Measurements from ENCODE around the gene GLB1L. TPM values are rescaled to one million over a fixed set of nuclear protein-coding genes. Genes with fewer than 3 reads are reported as not detected.

Gene GLB1L
- total RNA-seq, 6 experiments from 2014 or later, result 2.1 to 4.2 (median 2.8) TPM

DNA sequence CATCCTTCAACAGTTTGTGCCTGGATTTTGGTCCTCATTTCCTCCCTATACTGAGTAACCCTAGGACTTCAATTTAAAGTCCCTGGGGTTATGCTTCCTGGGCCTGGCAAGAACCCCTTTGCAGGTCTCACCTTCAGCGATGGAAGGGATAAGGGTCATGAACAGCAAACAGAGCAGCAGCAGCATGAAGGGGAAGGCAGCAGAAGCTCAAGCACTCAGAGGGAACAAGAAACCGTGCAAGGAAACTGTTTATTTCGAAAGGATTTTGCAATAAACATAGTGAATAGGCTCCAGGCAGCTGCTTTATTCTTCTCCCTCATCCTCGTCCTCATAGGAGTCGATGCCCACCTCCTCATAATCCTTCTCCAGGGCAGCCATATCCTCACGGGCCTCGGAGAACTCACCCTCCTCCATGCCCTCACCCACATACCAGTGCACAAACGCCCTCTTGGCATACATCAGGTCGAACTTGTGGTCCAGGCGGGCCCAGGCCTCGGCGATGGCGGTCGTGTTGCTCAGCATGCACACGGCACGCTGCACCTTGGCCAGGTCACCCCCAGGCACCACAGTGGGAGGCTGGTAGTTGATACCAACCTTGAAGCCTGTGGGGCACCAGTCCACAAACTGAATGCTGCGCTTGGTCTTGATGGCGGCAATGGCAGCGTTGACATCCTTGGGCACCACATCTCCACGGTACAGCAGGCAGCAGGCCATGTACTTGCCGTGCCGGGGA is 5.0 kb upstream of the GLB1L start:
- no peaks in the 10 kb centered on the region for H3K27me3 ChIP-seq
- peak overlapping the region; percentile 76 to 94 (median 85) for H3K27ac ChIP-seq
- intact Hi-C loops (cut with DNase I), result no loop called here
- H3K9me3 ChIP-seq, result no peaks in the 10 kb centered on the region
- ATAC-seq, result no peak
- H3K36me3 ChIP-seq, result peaks cover 0 to 5% (median 2%) of the 10 kb centered on the region in 4 donors
- 63% methylated on average over 15 of the region's 22 CpGs for WGBS (ENCODE audit: insufficient coverage, low coverage, low lambda C conversion rate, missing lambda C conversion rate)
- TF ChIP-seq, protein P1, sequence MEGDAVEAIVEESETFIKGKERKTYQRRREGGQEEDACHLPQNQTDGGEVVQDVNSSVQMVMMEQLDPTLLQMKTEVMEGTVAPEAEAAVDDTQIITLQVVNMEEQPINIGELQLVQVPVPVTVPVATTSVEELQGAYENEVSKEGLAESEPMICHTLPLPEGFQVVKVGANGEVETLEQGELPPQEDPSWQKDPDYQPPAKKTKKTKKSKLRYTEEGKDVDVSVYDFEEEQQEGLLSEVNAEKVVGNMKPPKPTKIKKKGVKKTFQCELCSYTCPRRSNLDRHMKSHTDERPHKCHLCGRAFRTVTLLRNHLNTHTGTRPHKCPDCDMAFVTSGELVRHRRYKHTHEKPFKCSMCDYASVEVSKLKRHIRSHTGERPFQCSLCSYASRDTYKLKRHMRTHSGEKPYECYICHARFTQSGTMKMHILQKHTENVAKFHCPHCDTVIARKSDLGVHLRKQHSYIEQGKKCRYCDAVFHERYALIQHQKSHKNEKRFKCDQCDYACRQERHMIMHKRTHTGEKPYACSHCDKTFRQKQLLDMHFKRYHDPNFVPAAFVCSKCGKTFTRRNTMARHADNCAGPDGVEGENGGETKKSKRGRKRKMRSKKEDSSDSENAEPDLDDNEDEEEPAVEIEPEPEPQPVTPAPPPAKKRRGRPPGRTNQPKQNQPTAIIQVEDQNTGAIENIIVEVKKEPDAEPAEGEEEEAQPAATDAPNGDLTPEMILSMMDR (IDR thresholded peaks at IDR 0.05), result no peak
- TF ChIP-seq POLR2A (IDR thresholded peaks at IDR 0.05), result no peak
- peaks cover 2 to 51% (median 30%) of the 10 kb centered on the region in 4 donors for H3K4me1 ChIP-seq
- no peak for DNase-seq
- H3K4me3 ChIP-seq, result peak overlapping the region in 1 of 3 donors; percentile 17

DNA sequence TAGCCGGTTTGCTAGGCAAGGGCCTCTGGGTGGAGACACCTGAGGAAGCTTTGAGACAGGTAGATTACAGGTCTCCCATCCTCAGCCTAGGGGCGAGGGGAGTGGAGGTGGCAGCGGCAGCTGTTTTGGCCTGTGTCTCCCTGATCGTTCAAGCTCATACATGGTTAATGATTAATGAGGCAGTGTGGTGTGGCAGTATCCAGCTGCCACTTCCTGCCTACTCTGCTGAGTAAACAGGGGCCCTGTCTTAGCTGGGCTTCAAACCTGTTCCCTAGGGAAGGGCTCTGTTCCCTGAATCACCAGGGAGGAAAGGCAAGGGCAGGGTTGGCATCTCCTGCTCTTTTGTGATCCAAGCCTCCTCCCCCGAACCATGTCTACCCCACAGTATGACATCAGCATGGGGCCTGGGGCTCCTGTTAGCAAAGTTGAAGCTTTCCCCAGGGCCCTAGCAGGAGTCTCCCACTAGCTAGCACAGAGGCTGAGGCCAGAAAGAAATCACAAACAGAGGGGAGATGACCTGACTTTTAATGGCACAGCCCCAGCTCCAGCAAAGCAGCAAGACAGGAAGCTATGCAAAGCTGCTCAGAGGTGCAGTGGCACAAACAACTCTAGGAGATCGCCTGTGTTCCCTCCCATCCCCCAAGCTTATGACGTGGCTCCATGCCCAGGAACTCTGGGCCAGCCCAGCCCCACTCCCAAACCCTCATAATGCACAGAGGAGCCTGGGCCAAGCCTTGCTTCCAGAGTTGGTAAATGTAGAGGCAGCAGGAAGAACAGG is 4.1 kb upstream of the GLB1L start:
- Histone ChIP-seq H3K9me3 (no peaks in the 10 kb centered on the region), H3K36me3 (peaks cover 0 to 5% (median 2%) of the 10 kb centered on the region in 4 donors), H3K27me3 (no peaks in the 10 kb centered on the region), H3K27ac (peak overlapping the region; percentile 76 to 94 (median 85)), H3K4me1 (peaks cover 2 to 57% (median 30%) of the 10 kb centered on the region in 4 donors), H3K4me3 (peak overlapping the region in 1 of 3 donors; percentile 17)
- TF ChIP-seq, protein P1 (IDR thresholded peaks at IDR 0.05), result no peak
- TF ChIP-seq POLR2A (IDR thresholded peaks at IDR 0.05), result peak; percentile 76
- intact Hi-C loops (cut with DNase I), result no loop called here
- 0% methylated on average over 4 of the region's 7 CpGs for WGBS (ENCODE audit: insufficient coverage, low coverage, low lambda C conversion rate, missing lambda C conversion rate)
- DNase-seq, result peak; percentile 83 to 91 (median 90)
- ATAC-seq, result peak; percentile 67 to 76 (median 73)

DNA sequence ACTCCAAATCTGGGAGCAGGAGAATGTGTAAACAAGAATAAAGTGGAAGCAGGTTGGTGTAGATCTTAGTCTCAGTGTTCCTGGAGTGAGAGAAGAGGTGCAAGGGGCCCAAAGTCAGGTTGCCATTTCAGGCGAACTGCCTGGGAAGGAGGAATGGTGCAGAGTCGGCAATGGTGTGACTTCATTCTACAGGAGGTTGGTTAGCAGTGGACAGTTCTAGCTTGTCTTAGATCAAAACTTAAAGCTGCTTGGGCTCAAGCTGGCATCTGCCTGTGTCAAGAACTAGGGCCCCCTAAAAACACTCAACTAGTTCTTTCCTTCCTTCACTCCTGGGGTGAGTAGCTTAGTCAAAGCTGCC is 3.6 kb upstream of the GLB1L start:
- Histone ChIP-seq H3K27me3 (no peaks in the 10 kb centered on the region), H3K36me3 (peaks cover 0 to 5% (median 2%) of the 10 kb centered on the region in 4 donors), H3K4me3 (peak overlapping the region in 1 of 3 donors; percentile 17), H3K4me1 (peaks cover 2 to 57% (median 30%) of the 10 kb centered on the region in 4 donors), H3K27ac (peak overlapping the region; percentile 76 to 94 (median 85)), H3K9me3 (no peaks in the 10 kb centered on the region)
- no peak for DNase-seq
- intact Hi-C loops (cut with DNase I), result no loop called here
- no peak for ATAC-seq
- TF ChIP-seq, protein P1 (IDR thresholded peaks at IDR 0.05), result no peak
- TF ChIP-seq POLR2A (IDR thresholded peaks at IDR 0.05), result no peak
- 58% methylated on average over 2 of the region's 2 CpGs for WGBS (ENCODE audit: insufficient coverage, low coverage, low lambda C conversion rate, missing lambda C conversion rate)

DNA sequence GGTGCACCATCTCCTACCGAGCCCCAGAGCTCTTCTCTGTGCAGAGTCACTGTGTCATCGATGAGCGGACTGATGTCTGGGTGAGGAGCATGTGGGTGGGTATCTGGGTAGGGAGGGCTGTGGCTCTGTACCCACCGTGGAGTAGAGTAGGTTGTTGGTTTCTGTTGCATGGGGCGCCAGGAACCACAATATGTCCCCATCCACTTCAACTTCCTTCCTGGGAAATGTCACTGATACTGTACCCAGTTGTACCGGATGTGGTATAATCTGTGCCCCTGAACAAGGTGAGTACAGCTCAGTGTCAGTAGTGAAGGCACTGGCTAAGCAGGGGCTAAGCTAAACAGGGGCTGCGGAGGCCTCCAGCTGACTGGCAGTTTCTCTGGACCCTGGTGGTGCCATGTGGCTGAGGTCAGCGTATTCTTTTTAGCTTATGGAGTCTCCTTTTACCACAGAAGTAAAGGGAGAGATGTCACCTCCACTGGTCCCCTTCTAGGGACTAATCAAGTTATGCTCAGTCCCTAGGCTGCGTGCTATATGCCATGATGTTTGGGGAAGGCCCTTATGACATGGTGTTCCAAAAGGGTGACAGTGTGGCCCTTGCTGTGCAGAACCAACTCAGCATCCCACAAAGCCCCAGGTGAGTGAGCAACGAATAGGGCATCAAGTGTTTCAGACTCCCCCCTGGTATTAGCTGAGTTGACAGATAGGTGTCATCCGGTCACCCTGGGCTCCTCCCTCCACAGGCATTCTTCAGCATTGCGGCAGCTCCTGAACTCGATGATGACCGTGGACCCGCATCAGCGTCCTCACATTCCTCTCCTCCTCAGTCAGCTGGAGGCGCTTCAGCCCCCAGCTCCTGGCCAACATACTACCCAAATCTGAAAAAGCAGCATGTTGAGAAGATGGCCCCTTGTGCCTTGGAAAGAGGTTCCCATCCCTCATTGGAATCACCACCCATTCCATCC is 2.7 kb upstream of the GLB1L start:
- peaks cover 2 to 57% (median 29%) of the 10 kb centered on the region in 4 donors for H3K4me1 ChIP-seq
- 73% methylated on average over 4 of the region's 17 CpGs for WGBS (ENCODE audit: insufficient coverage, low coverage, low lambda C conversion rate, missing lambda C conversion rate)
- TF ChIP-seq, protein P1 (IDR thresholded peaks at IDR 0.05), result no peak
- TF ChIP-seq POLR2A (IDR thresholded peaks at IDR 0.05), result peak; percentile 18
- H3K36me3 ChIP-seq, result peaks cover 0 to 5% (median 2%) of the 10 kb centered on the region in 4 donors
- H3K4me3 ChIP-seq, result no peak overlapping the region
- intact Hi-C loops (cut with DNase I), result no loop called here
- no peaks in the 10 kb centered on the region for H3K9me3 ChIP-seq
- no peak for ATAC-seq
- H3K27me3 ChIP-seq, result no peaks in the 10 kb centered on the region
- DNase-seq, result no peak
- H3K27ac ChIP-seq, result peak overlapping the region in 2 of 3 donors; percentile 85 to 94

Data from right lobe of liver (tissue), 6 donors.